Muscle of leg (tissue), 11 donors: ENCODE measurements around the gene RPL18A. TPM values are rescaled to one million over a fixed set of nuclear protein-coding genes. Genes with fewer than 3 reads are reported as not detected.

Source experiments
- DNase-seq: peaks from one replicate; pipeline ENCODE4 v3.0.0; 2013
- H3K27ac ChIP-seq: one replicate; pipeline ENCODE4 v1.5.1; 2013; ENCODE audit warnings: mild to moderate bottlenecking, low read length, control low read depth
- H3K27me3 ChIP-seq: one replicate; pipeline ENCODE4 v1.6.1; 2013; ENCODE audit warnings: low read length; ENCODE audit not compliant: control insufficient read depth, insufficient read depth
- H3K36me3 ChIP-seq: one replicate; pipeline ENCODE4 v1.6.1; 2013; ENCODE audit warnings: low read length; ENCODE audit not compliant: control insufficient read depth, insufficient read depth
- H3K4me1 ChIP-seq: one replicate; pipeline ENCODE4 v1.6.1; 2013; ENCODE audit warnings: low read length; ENCODE audit not compliant: control insufficient read depth, insufficient read depth
- H3K4me3 ChIP-seq: one replicate; pipeline ENCODE4 v1.5.1; 2013; ENCODE audit warnings: low read length, control low read depth
- H3K9me3 ChIP-seq: replicated peaks from 2 replicates; pipeline ENCODE4 v1.6.1; 2013; ENCODE audit warnings: low read depth, low read length; ENCODE audit not compliant: control insufficient read depth
- WGBS: methylation state at CpG from one replicate; pipeline ENCODE4 v1.1.5; 2013; ENCODE audit warnings: missing lambda C conversion rate; ENCODE audit not compliant: insufficient coverage; 5-methylcytosine and 5-hydroxymethylcytosine counted together
- polyA plus RNA-seq, 8 donors: library from polyadenylated mRNA; unstranded; fragments of 120-200 nt; gene quantifications; one replicate each; pipeline versions ENCODE4 v1.2.1 to v1.2.3, GENCODE V29; 2013; ENCODE audit warnings: inconsistent platforms in 1 of 8, low replicate concordance in 1 of 8; ENCODE audit not compliant: insufficient read length in 8 of 8, insufficient read depth in 1 of 8
- total RNA-seq: library from RNA; stranded (reverse); fragments of 120-200 nt; gene quantifications from one replicate; pipeline ENCODE4 v1.2.4, GENCODE V29; 2013

Gene RPL18A
- total and polyA plus RNA-seq, 9 donors, result 2,380 to 3,065 (median 2,789) TPM

GRCh38 chr19:17848595-17849292 is 11.0 kb upstream of the RPL18A start:
- Histone ChIP-seq H3K4me1 (peaks cover 7% of the 10 kb centered on the region), H3K27ac (no peak overlapping the region), H3K36me3 (no peaks in the 10 kb centered on the region), H3K9me3 (no peaks in the 10 kb centered on the region), H3K4me3 (no peak overlapping the region), H3K27me3 (peaks cover 12% of the 10 kb centered on the region)
- DNase-seq, result no peak
- 80% methylated on average over 13 of the region's 14 CpGs for WGBS

- 94% methylated on average over 2 of the region's 6 CpGs for WGBS
- Histone ChIP-seq H3K27me3 (peaks cover 4% of the 10 kb centered on the region), H3K9me3 (no peaks in the 10 kb centered on the region), H3K4me3 (no peak overlapping the region), H3K27ac (no peak overlapping the region), H3K36me3 (no peaks in the 10 kb centered on the region), H3K4me1 (peaks cover 1% of the 10 kb centered on the region)
- no peak for DNase-seq
Observed at GRCh38 chr19:17854061-17854460, 5.6 kb upstream of the RPL18A start.

GRCh38 chr19:17855280-17856152 is 4.2 kb upstream of the RPL18A start:
- Histone ChIP-seq H3K27me3 (peaks cover 2% of the 10 kb centered on the region), H3K4me1 (peaks cover 6% of the 10 kb centered on the region), H3K4me3 (no peak overlapping the region), H3K36me3 (no peaks in the 10 kb centered on the region), H3K9me3 (no peaks in the 10 kb centered on the region), H3K27ac (no peak overlapping the region)
- WGBS, result 20% methylated on average over 22 of the region's 29 CpGs
- peak; percentile 79 for DNase-seq

- H3K27ac ChIP-seq, result peak overlapping the region; percentile 57
Observed at GRCh38 chr19:17860331-17860992, 752 bp downstream of the RPL18A start.

GRCh38 chr19:17860993-17861360 is 1.3 kb downstream of the RPL18A start:
- H3K27me3 ChIP-seq, result peaks cover 2% of the 10 kb centered on the region
- H3K4me1 ChIP-seq, result peaks cover 19% of the 10 kb centered on the region
- peaks cover 48% of the 10 kb centered on the region for H3K36me3 ChIP-seq
- DNase-seq, result no peak
- WGBS, result 20% methylated on average over 1 of the region's 7 CpGs
- H3K9me3 ChIP-seq, result no peaks in the 10 kb centered on the region
- H3K4me3 ChIP-seq, result peak overlapping the region; percentile 100
- no peak overlapping the region for H3K27ac ChIP-seq

More at GRCh38 chr19:17860331-17860992, 752 bp downstream of the RPL18A start:
- 1% methylated on average over 18 of the region's 22 CpGs for WGBS
- DNase-seq, result no peak
- Histone ChIP-seq H3K4me1 (peaks cover 19% of the 10 kb centered on the region), H3K9me3 (no peaks in the 10 kb centered on the region), H3K4me3 (peak overlapping the region; percentile 100), H3K27me3 (peaks cover 2% of the 10 kb centered on the region), H3K36me3 (peaks cover 45% of the 10 kb centered on the region)

GRCh38 chr19:17861542-17862402 is 2.1 kb downstream of the RPL18A start:
- Histone ChIP-seq H3K36me3 (peaks cover 48% of the 10 kb centered on the region), H3K9me3 (no peaks in the 10 kb centered on the region), H3K4me1 (peaks cover 19% of the 10 kb centered on the region), H3K27me3 (peaks cover 2% of the 10 kb centered on the region), H3K4me3 (no peak overlapping the region), H3K27ac (no peak overlapping the region)
- no peak for DNase-seq
- 76% methylated on average over 12 of the region's 23 CpGs for WGBS

GRCh38 chr19:17862711-17863519 is 3.2 kb downstream of the RPL18A start:
- no peak for DNase-seq
- no peak overlapping the region for H3K4me3 ChIP-seq
- peaks cover 48% of the 10 kb centered on the region for H3K36me3 ChIP-seq
- H3K4me1 ChIP-seq, result peaks cover 19% of the 10 kb centered on the region
- no peak overlapping the region for H3K27ac ChIP-seq
- H3K9me3 ChIP-seq, result no peaks in the 10 kb centered on the region
- peaks cover 2% of the 10 kb centered on the region for H3K27me3 ChIP-seq
- WGBS, result 91% methylated on average over 15 of the region's 31 CpGs

- no peak for DNase-seq
- no peaks in the 10 kb centered on the region for H3K9me3 ChIP-seq
- peaks cover 48% of the 10 kb centered on the region for H3K36me3 ChIP-seq
- peak overlapping the region; percentile 13 for H3K27ac ChIP-seq
- peaks cover 9% of the 10 kb centered on the region for H3K27me3 ChIP-seq
- 93% methylated on average over 8 of the region's 8 CpGs for WGBS
- H3K4me3 ChIP-seq, result no peak overlapping the region
- peaks cover 19% of the 10 kb centered on the region for H3K4me1 ChIP-seq
Observed at GRCh38 chr19:17863520-17864182, 3.9 kb downstream of the RPL18A start.
